Measurements from ENCODE around the gene RNF152. TPM values are rescaled to one million over a fixed set of nuclear protein-coding genes. Genes with fewer than 3 reads are reported as not detected.

Gene RNF152
- total RNA-seq, 4 donors from 2014 or later, result 11.8 to 16.7 (median 12.8) TPM

DNA sequence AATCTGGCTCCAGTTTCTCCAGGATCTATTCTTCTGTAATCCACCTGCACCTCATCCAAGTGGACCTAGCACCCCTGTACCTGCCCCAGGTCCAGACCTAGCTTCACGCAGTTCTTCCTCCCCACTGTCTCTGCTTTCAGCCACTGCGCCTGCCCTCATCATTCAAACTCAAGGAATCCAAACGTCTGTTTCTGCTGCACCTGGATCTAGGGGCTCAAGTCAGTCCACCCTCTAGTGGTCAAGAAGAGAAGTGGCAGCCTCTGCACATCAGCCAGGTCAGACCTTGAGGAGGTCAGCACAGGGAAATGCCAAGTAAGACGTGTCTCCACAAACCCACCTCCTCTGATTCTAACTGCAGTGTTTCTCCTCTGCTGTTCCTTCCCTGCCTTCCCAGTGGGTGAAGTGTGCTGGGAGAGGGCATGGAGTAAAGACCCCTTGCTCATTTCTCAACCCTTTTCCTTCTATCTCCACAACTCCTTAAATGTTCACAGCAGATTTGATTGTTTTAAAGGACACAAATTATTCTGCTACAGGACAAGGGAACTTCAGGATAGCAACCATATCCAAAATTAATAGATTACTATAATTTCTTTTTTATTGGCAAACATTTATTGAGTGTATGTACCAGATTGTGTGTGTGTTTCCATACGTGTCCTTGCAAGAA lies 8.6 kb upstream of the RNF152 start:
- 38 to 44% methylated on average over 5 of the region's 5 CpGs for WGBS, 2 donors
- no peaks in the 10 kb centered on the region for H3K27me3 ChIP-seq
- no peaks in the 10 kb centered on the region for H3K36me3 ChIP-seq
- no peaks in the 10 kb centered on the region for H3K4me1 ChIP-seq
- H3K9me3 ChIP-seq, result no peaks in the 10 kb centered on the region
- DNase-seq (ENCODE audit: low spot score in 2 of 2), result peak in 1 of 2 donors; percentile 35
- no peak overlapping the region for H3K4me3 ChIP-seq
- no peak overlapping the region for H3K27ac ChIP-seq
- TF ChIP-seq, protein P1, sequence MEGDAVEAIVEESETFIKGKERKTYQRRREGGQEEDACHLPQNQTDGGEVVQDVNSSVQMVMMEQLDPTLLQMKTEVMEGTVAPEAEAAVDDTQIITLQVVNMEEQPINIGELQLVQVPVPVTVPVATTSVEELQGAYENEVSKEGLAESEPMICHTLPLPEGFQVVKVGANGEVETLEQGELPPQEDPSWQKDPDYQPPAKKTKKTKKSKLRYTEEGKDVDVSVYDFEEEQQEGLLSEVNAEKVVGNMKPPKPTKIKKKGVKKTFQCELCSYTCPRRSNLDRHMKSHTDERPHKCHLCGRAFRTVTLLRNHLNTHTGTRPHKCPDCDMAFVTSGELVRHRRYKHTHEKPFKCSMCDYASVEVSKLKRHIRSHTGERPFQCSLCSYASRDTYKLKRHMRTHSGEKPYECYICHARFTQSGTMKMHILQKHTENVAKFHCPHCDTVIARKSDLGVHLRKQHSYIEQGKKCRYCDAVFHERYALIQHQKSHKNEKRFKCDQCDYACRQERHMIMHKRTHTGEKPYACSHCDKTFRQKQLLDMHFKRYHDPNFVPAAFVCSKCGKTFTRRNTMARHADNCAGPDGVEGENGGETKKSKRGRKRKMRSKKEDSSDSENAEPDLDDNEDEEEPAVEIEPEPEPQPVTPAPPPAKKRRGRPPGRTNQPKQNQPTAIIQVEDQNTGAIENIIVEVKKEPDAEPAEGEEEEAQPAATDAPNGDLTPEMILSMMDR (IDR thresholded peaks at IDR 0.05), result peak; percentile 68 to 91 (median 73)
- no peak for TF ChIP-seq POLR2A (IDR thresholded peaks at IDR 0.05)

DNA sequence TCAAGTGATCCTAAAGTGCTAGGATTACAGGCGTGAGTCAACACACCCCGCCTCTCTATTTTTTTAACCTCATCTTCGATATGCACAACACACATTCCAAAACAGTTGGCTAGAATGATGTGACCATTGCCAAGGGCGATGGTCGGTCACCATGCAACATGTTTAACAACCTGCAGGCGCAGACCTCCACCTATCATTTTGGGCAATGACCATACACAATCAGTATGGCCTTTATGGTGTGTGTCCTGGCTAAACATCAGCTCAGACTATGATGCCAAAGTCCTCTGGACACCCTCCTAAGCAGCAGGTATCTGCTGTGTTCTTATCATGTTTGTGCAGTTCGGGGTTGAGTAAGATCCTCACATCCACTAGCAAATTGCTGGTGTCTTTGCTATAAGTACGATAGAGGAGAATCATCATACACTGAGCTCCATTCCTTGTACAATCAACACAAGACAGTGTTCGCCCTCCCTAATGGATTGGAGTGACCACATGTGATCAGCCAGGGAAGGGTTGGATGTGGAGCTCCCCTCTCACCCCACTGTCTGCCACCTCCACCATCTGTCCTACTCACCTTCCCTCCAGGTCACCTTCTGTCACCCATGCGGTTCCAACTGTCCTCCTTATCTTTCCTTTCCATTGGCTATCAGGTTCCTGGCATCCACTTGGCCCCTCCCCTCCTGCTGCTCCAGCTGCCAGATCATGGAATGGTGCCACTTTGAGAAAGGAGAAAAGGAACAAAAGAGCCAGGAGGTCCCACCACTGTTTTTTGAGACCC lies 7.9 kb upstream of the RNF152 start:
- no peak overlapping the region for H3K27ac ChIP-seq
- no peak overlapping the region for H3K4me3 ChIP-seq
- 71 to 74% methylated on average over 10 of the region's 10 CpGs for WGBS, 2 donors
- TF ChIP-seq, protein P1 (IDR thresholded peaks at IDR 0.05), result no peak
- TF ChIP-seq POLR2A (IDR thresholded peaks at IDR 0.05) (no peak), EP300 (IDR thresholded peaks at IDR 0.05) (no peak)
- no peaks in the 10 kb centered on the region for H3K9me3 ChIP-seq
- no peaks in the 10 kb centered on the region for H3K36me3 ChIP-seq
- H3K27me3 ChIP-seq, result no peaks in the 10 kb centered on the region
- no peak for DNase-seq (ENCODE audit: low spot score in 2 of 2)
- H3K4me1 ChIP-seq, result no peaks in the 10 kb centered on the region

DNA sequence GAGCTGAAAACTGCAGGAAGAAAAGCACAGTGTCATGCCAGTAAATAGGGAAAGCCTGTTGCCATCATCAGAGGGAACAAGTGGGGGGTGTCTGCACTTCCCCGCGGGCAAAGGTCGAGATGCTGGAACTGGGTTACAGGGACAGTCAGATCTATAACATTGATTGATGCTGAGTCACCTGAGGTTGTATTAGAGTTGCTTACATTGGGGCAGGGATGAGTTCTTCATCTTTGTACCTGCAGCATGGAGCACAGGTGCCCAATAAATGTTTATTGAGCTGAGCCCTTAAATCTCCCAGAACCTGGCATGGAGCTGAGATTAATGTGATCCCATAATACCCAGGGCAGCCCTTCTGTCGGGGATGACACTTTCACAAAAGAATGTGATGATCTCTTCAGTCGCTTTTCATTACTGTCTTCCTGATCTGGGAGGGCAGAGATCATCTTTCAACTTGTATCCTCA lies 5.9 kb upstream of the RNF152 start:
- H3K9me3 ChIP-seq, result no peaks in the 10 kb centered on the region
- H3K4me1 ChIP-seq, result peaks cover 0 to 9% (median 2%) of the 10 kb centered on the region in 4 donors
- WGBS, 2 donors, result 72 to 75% methylated on average over 5 of the region's 5 CpGs
- H3K4me3 ChIP-seq, result no peak overlapping the region
- H3K36me3 ChIP-seq, result no peaks in the 10 kb centered on the region
- no peaks in the 10 kb centered on the region for H3K27me3 ChIP-seq
- no peak overlapping the region for H3K27ac ChIP-seq
- TF ChIP-seq EP300 (IDR thresholded peaks at IDR 0.05), result no peak
- TF ChIP-seq, protein P1 (IDR thresholded peaks at IDR 0.05), result no peak
- TF ChIP-seq POLR2A (IDR thresholded peaks at IDR 0.05), result no peak
- no peak for DNase-seq (ENCODE audit: low spot score in 2 of 2)

DNA sequence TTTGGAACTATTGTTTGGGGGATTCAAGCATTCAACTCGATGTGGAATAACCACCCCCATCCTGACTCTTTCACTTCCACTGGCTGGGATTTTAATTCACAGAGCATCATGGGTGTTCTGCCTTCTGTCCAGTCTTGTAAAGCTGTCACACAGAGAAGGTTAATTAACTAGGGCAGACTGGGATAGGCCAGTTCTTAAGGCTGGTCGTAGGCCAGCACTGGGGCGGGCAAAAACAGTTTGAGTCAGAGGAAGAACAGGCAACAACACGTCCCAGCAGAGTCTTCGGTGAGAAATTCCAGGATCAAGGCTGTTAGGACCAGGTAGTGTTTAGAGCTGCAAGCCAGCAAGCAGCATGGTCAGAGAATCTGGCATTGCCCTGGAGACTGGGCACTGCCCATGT lies 4.0 kb upstream of the RNF152 start:
- DNase-seq (ENCODE audit: low spot score in 2 of 2), result no peak
- Histone ChIP-seq H3K27ac (peak overlapping the region in 2 of 4 donors; percentile 37 to 55), H3K36me3 (no peaks in the 10 kb centered on the region), H3K27me3 (peaks cover 0 to 6% of the 10 kb centered on the region in 2 donors), H3K4me1 (peaks cover 0 to 28% (median 3%) of the 10 kb centered on the region in 4 donors), H3K4me3 (no peak overlapping the region), H3K9me3 (no peaks in the 10 kb centered on the region)
- 27 to 28% methylated on average over 5 of the region's 5 CpGs for WGBS, 2 donors
- TF ChIP-seq EP300 (IDR thresholded peaks at IDR 0.05), result no peak
- TF ChIP-seq, protein P1 (IDR thresholded peaks at IDR 0.05), result no peak
- TF ChIP-seq POLR2A (IDR thresholded peaks at IDR 0.05), result no peak

DNA sequence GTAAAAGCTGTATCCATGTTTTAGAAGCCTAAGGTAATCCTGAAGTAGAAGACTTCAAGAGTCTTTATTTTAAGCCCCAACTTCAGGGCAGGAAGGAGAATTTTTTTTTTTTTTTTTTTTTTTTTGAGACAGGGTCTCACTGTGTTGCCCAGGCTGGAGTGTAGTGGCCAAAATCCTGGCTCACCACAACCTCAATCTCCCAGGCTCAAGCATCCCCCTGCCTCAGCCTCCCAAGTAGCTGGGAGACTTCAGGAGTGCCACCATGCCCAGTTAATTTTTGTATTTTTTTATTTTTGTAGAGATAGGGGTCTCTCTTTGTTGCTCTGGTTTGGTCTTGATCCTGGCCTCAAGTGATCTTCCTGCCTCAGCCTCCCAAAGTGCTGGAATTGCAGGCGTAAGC lies 3.3 kb upstream of the RNF152 start:
- Histone ChIP-seq H3K36me3 (no peaks in the 10 kb centered on the region), H3K27me3 (peaks cover 0 to 6% of the 10 kb centered on the region in 2 donors), H3K9me3 (no peaks in the 10 kb centered on the region), H3K4me3 (no peak overlapping the region), H3K27ac (peak overlapping the region in 2 of 4 donors; percentile 37 to 55), H3K4me1 (peaks cover 0 to 32% (median 4%) of the 10 kb centered on the region in 4 donors)
- no peak for DNase-seq (ENCODE audit: low spot score in 2 of 2)
- WGBS, 2 donors, result 90 to 93% methylated on average over 1 of the region's 1 CpG
- no peak for TF ChIP-seq EP300 (IDR thresholded peaks at IDR 0.05)
- no peak for TF ChIP-seq POLR2A (IDR thresholded peaks at IDR 0.05)
- TF ChIP-seq, protein P1 (IDR thresholded peaks at IDR 0.05), result no peak
